ENCODE measurements around the gene ZNF221.

- TF ChIP-seq CTCF (optimal IDR thresholded peaks at IDR 0.05 in 1 of 3, IDR thresholded peaks at IDR 0.05 in 1 of 3, conservative IDR thresholded peaks at IDR 0.05 in 1 of 3; ENCODE audit: extremely low read depth in 1 of 3, insufficient read depth in 2 of 3, low read length in 3 of 3) (no peak), EZH2 (IDR thresholded peaks at IDR 0.05; ENCODE audit: low read length) (no peak)
Measured at GRCh38 chr19:43939557-43940260, 11.3 kb upstream of the ZNF221 start.

All from keratinocyte (primary cell).